Measurements from ENCODE around the gene HACD2. TPM values are rescaled to one million over a fixed set of nuclear protein-coding genes. Genes with fewer than 3 reads are reported as not detected.
A peak's percentile ranks its signal among the peaks of the same experiment; 100 is the strongest.

The HACD2 gene
- total and polyA plus RNA-seq, 9 of the 15 experiments (the other 6 are each of a cell fraction or from before 2014, with no cell fraction given): 1.3 to 10.5 (median 3.8) TPM

- TF ChIP-seq UBTF (IDR thresholded peaks at IDR 0.05; ENCODE audit: borderline replicate concordance in 1 of 2, low read depth in 2 of 2, low read length in 2 of 2) (peak; percentile 76 to 83; a peak in 3 of 4 replicates), NONO (IDR thresholded peaks at IDR 0.05; ENCODE audit: low read depth in 2 of 2, low read length in 1 of 2) (peak in 1 of 2 experiments; percentile 61; a peak in 2 of 4 replicates), PHF21A (IDR thresholded peaks at IDR 0.05; ENCODE audit: borderline replicate concordance, low read depth) (0 out of 2 replicates have a peak, but pooled peaks have one; percentile 53), KDM1A (IDR thresholded peaks at IDR 0.05) (0 out of 4 replicates have a peak, but pooled peaks of 1 of the 2 experiments have one; percentile 8), GATAD2B (IDR thresholded peaks at IDR 0.05; ENCODE audit: borderline replicate concordance) (0 out of 2 replicates have a peak, but pooled peaks have one; percentile 39), ZNF512 (tag; IDR thresholded peaks at IDR 0.05) (no peak), MAFF (IDR thresholded peaks at IDR 0.05; ENCODE audit: low read length) (no peak), ZNF707 (CRISPR knock-in tag; conservative IDR thresholded peaks at IDR 0.05) (no peak), CBFB (CRISPR knock-in tag; IDR thresholded peaks at IDR 0.05) (no peak), RBBP5 (IDR thresholded peaks at IDR 0.05; ENCODE audit: borderline replicate concordance, insufficient read depth, low read length, poor library complexity, severe bottlenecking) (peak; percentile 50), MYC (IDR thresholded peaks at IDR 0.05; ENCODE audit: low read depth, low read length) (no peak), MYC (CRISPR knock-in tag; IDR thresholded peaks at IDR 0.05; ENCODE audit: borderline replicate concordance, low read depth) (no peak), THRB (CRISPR knock-in tag; conservative IDR thresholded peaks at IDR 0.05) (no peak), SIN3A (IDR thresholded peaks at IDR 0.05; ENCODE audit: borderline replicate concordance in 2 of 2, control insufficient read depth in 1 of 2, low read depth in 2 of 2, low read length in 2 of 2) (0 out of 4 replicates have a peak, but pooled peaks of 1 of the 2 experiments have one; percentile 4), SIN3B (IDR thresholded peaks at IDR 0.05; ENCODE audit: low read depth) (0 out of 2 replicates have a peak, but pooled peaks have one; percentile 15), RBM17 (IDR thresholded peaks at IDR 0.05; ENCODE audit: borderline replicate concordance, low read depth, low read length) (no peak), ZNF695 (CRISPR knock-in tag; IDR thresholded peaks at IDR 0.05) (no peak)
Measured at GRCh38 chr3:123584284-123584987, 417 bp downstream of the HACD2 start (continued).
